LNCaP clone FGC (cell line): ENCODE measurements around the gene HOXA7.
A peak's percentile ranks its signal among the peaks of the same experiment; 100 is the strongest.

ENCODE experiments used
- DNase-seq: peaks from one replicate; pipeline ENCODE4 v3.0.0-alpha.2; 2011; ENCODE audit warnings: low read depth
- H3K4me3 ChIP-seq: 2 replicates; pipeline ENCODE4 v1.5.1; 2011; ENCODE audit warnings: mild to moderate bottlenecking, low read depth, low read length, control low read depth
- CTCF ChIP-seq: IDR thresholded peaks from 2 replicates; pipeline ENCODE4 v1.5.1; 2012; ENCODE audit warnings: mild to moderate bottlenecking; ENCODE audit not compliant: control insufficient read depth, insufficient read depth; ENCODE audit errors: extremely low read depth

HOXA7 gene

GRCh38 chr7:27154901-27155815 is 1.3 kb downstream of the HOXA7 start:
- no peak for TF ChIP-seq CTCF
- no peak for DNase-seq
- peak overlapping the region; percentile 28 for H3K4me3 ChIP-seq

- no peak for TF ChIP-seq CTCF
- DNase-seq = no peak
- no peak overlapping the region for H3K4me3 ChIP-seq
These were observed 2.1 kb downstream of the HOXA7 start for GRCh38 chr7:27154369-27154768.

GRCh38 chr7:27153526-27153925 is 2.9 kb downstream of the HOXA7 start:
- TF ChIP-seq CTCF = no peak
- DNase-seq = no peak
- no peak overlapping the region for H3K4me3 ChIP-seq

GRCh38 chr7:27152816-27153442 is 3.5 kb downstream of the HOXA7 start:
- no peak for DNase-seq
- H3K4me3 ChIP-seq = no peak overlapping the region
- no peak for TF ChIP-seq CTCF

- no peak for TF ChIP-seq CTCF
- H3K4me3 ChIP-seq = no peak within 1 kb of the TSS
- DNase-seq = no peak
These were observed 4.3 kb downstream of the HOXA7 start, which contains the start of gene HOXA3 for GRCh38 chr7:27151931-27152815. Gene HOXA3, minus strand, starts transcription at chr7:27152583. Its CDS starts 41,943 bp downstream, at chr7:27110640.

GRCh38 chr7:27151341-27151930 is 5.0 kb downstream of the HOXA7 start:
- DNase-seq = no peak
- peak overlapping the region; percentile 46 for H3K4me3 ChIP-seq
- TF ChIP-seq CTCF = no peak
